Esophagus (tissue), 2 donors: ENCODE measurements around the gene PGM1. TPM values are rescaled to one million over a fixed set of nuclear protein-coding genes. Genes with fewer than 3 reads are reported as not detected.
A peak's percentile ranks its signal among the peaks of the same experiment; 100 is the strongest.

Source experiments
- H3K27ac ChIP-seq, 2 donors: one replicate each; pipeline ENCODE4 v1.5.1; 2013; ENCODE audit warnings: low read depth in 2 of 2, mild to moderate bottlenecking in 2 of 2, inconsistent platforms in 1 of 2, low read length in 1 of 2, moderate library complexity in 1 of 2
- H3K27me3 ChIP-seq, 2 donors: one replicate each; pipeline ENCODE4 v1.6.1; 2013; ENCODE audit warnings: low read length in 2 of 2, control low read depth in 1 of 2, mild to moderate bottlenecking in 1 of 2; ENCODE audit not compliant: insufficient read depth in 2 of 2, control insufficient read depth in 1 of 2
- H3K36me3 ChIP-seq, 2 donors: one replicate each; pipeline ENCODE4 v1.6.1; 2013; ENCODE audit warnings: low read length in 1 of 2; ENCODE audit not compliant: control insufficient read depth in 2 of 2, insufficient read depth in 2 of 2
- H3K4me1 ChIP-seq, 2 donors: one replicate each; pipeline ENCODE4 v1.6.1; 2013; ENCODE audit warnings: low read length in 1 of 2; ENCODE audit not compliant: control insufficient read depth in 2 of 2, insufficient read depth in 2 of 2
- H3K4me3 ChIP-seq, 2 donors: one replicate each; pipeline ENCODE4 v1.5.1; 2013; ENCODE audit warnings: low read length in 2 of 2, mild to moderate bottlenecking in 2 of 2, low read depth in 1 of 2, moderate library complexity in 1 of 2
- H3K9me3 ChIP-seq, 2 donors: one replicate each; pipeline ENCODE4 v1.6.1; 2013; ENCODE audit warnings: mild to moderate bottlenecking in 2 of 2, low read depth in 1 of 2, low read length in 1 of 2, moderate library complexity in 1 of 2; ENCODE audit not compliant: control insufficient read depth in 2 of 2, insufficient read depth in 1 of 2
- WGBS, 2 donors: extraction: QIAGEN DNeasy Blood & Tissue Kit; methylation state at CpG; one replicate each; pipeline ENCODE4 v1.1.7; 2013; 5-methylcytosine and 5-hydroxymethylcytosine counted together
- polyA plus RNA-seq, 2 donors: library from polyadenylated mRNA; stranded (reverse); fragments of 200-250 nt; gene quantifications; one replicate each; pipeline ENCODE4 v1.2.3, GENCODE V29; 2013
- donor health status: healthy with polysubstance abuse.
- donor health status: Bipolar disorder and iron deficiency.

PGM1 gene
- polyA plus RNA-seq, 2 donors = 5.4 to 28.0 TPM

DNA sequence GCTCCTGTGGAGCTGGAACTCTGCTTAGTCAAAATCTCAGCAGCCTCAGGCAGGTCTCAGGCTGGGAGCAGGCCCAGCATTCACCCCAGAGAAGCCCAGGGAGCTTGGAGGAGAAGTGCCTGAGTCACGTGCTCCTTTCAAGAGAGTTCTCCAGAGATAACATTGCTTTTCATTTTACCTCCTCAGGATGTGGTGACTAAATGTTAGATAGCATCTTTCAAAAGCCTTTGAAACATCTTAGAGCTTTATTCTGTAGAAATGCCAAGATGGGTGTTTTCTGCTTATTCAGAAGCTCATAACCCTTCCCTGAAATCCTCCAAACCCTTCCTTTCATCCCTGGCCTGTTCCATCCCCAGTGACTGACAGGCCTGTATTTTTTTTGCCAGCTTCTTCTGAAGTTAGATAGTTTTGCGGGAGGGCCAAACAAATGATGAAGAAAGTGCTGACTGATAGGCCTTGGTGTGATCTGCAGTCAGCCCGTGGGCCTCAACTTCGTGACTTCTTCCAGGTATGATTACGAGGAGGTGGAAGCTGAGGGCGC, 58.0 kb downstream of the PGM1 start:
- 57 to 63% methylated on average over 6 of the region's 6 CpGs for WGBS, 2 donors
- H3K27me3 ChIP-seq = no peaks in the 10 kb centered on the region
- H3K27ac ChIP-seq = peak overlapping the region in 1 of 2 donors; percentile 29
- H3K4me1 ChIP-seq = no peaks in the 10 kb centered on the region
- no peak overlapping the region for H3K4me3 ChIP-seq
- peaks cover 14 to 15% of the 10 kb centered on the region in 2 donors for H3K36me3 ChIP-seq
- H3K9me3 ChIP-seq = no peaks in the 10 kb centered on the region

DNA sequence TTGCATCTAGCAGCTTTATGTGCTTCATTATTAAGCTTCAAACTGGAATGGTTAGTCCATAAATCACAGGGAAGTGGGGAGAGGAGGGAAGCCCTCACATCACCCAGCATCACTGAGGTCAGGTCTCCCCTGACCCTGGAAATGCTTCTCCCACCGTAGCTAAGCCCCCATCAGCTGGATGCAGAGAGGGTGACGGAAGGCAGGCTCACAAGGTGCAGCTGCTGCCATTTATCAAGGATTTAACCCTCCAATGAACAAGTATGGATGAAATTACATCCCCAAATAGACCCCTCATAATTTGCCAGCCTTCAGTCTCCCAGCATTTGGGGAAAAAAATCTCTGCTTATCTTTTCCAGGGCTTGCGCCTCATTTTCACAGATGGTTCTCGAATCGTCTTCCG, 60.8 kb downstream of the PGM1 start:
- Histone ChIP-seq H3K4me1 (no peaks in the 10 kb centered on the region), H3K9me3 (no peaks in the 10 kb centered on the region), H3K4me3 (no peak overlapping the region), H3K36me3 (peaks cover 8 to 14% of the 10 kb centered on the region in 2 donors), H3K27me3 (no peaks in the 10 kb centered on the region), H3K27ac (no peak overlapping the region)
- WGBS, 2 donors = 93 to 96% methylated on average over 6 of the region's 6 CpGs

DNA sequence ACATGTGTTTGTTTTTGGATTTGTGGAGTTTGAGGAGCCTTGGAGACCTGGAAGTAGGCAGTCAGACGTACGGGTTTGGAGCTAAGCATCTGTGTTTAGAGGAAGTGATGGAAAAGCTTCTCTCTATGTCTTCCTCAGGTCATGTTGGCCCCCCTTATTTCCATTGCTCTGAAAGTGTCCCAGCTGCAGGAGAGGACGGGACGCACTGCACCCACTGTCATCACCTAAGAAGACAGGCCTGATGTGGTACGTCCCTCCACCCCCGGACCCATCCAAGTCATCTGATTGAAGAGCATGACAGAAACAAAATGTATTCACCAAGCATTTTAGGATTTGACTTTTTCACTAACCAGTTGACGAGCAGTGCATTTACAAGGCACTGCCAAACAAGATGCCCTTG, 66.2 kb downstream of the PGM1 start:
- Histone ChIP-seq H3K27ac (no peak overlapping the region), H3K36me3 (peaks cover 3 to 5% of the 10 kb centered on the region in 2 donors), H3K4me3 (no peak overlapping the region), H3K27me3 (no peaks in the 10 kb centered on the region), H3K9me3 (no peaks in the 10 kb centered on the region), H3K4me1 (peaks cover 2 to 4% of the 10 kb centered on the region in 2 donors)
- 92 to 97% methylated on average over 7 of the region's 7 CpGs for WGBS, 2 donors

DNA sequence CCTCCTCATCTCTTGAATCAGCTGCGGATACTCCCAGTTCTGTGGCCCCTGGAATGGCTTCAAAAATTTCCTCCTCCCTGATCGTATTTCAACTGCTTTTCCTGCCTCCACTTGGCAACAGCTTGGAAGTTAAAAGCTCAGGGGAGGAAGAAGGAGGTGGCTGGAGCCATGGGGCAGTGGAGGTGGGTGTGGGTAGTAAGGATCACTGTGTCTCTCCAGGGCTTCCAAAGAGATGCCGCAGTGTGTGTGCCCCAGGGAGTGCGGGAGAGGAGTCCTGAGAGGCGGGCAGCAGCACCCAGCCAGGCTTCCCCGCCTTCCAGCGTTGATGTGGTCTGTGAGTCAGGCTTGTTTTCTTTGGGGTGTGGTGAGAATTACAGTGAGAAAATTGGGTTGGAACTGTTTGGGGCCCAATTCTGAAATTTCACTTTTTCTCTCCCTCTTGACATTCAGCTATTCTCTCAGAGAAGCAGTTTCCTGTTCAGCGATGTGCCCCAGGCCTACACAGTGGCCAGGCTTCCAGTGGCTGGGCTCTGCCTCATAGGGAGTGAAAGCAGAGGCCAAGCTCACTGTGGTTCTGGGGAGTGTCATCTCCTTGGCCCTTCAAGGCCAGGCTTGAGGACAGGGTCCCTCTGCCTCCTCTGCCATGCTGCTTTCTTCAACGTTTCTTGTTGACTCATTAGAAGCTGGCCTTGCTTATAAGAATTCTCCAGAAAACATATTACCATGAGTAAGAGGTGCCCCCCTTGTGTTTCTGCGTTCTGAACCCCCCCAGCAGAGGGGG, 69.0 kb downstream of the PGM1 start:
- peaks cover 2 to 4% of the 10 kb centered on the region in 2 donors for H3K4me1 ChIP-seq
- H3K4me3 ChIP-seq = no peak overlapping the region
- no peaks in the 10 kb centered on the region for H3K9me3 ChIP-seq
- H3K36me3 ChIP-seq = no peaks in the 10 kb centered on the region
- H3K27ac ChIP-seq = peak overlapping the region; percentile 89 to 91
- WGBS, 2 donors = 40 to 57% methylated on average over 10 of the region's 10 CpGs
- H3K27me3 ChIP-seq = no peaks in the 10 kb centered on the region

DNA sequence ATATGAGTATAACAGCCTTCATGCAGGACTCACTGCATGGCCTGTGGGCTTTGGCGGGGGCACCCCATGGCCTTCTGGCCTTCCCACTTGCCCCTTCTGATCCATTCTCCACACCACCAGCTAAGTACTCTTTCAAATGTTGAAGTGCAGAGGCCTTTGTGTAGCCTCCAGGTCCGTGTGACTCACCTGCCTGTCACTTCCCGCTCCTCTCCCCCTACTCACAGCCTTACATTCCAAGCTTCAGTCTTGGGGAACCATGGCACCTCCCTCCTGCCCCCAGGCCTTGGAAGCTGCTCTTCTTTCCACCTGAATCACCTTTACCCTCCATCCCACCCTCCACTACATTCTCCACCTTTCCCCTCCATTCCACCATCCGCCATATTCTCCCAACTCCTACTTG, 69.6 kb downstream of the PGM1 start:
- no peak overlapping the region for H3K4me3 ChIP-seq
- WGBS, 2 donors = 62 to 72% methylated on average over 4 of the region's 4 CpGs
- no peaks in the 10 kb centered on the region for H3K27me3 ChIP-seq
- H3K4me1 ChIP-seq = peaks cover 2 to 4% of the 10 kb centered on the region in 2 donors
- H3K9me3 ChIP-seq = no peaks in the 10 kb centered on the region
- H3K36me3 ChIP-seq = no peaks in the 10 kb centered on the region
- H3K27ac ChIP-seq = peak overlapping the region; percentile 89 to 91

DNA sequence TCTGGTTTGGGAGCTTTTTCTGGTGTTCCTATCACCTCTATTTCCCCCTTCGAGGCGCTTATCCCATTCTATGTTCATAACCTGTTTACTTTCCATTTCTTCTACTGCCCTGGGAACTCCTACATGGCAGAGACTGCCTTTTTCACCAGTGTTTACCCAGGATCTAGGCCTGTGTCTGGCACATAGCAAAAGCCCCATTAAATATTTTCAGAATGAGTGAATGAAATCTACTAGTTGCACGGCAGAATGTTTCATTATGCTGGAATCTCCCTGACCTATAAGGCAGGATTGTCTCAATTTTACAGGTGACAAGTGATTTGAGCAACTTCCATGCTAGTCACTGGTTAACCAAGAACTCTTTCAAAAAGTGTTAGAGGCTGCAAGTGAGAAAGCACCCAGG, 70.1 kb downstream of the PGM1 start:
- H3K27ac ChIP-seq = peak overlapping the region; percentile 89 to 91
- no peaks in the 10 kb centered on the region for H3K9me3 ChIP-seq
- no peaks in the 10 kb centered on the region for H3K27me3 ChIP-seq
- no peaks in the 10 kb centered on the region for H3K36me3 ChIP-seq
- H3K4me1 ChIP-seq = peaks cover 2 to 4% of the 10 kb centered on the region in 2 donors
- WGBS, 2 donors = 64 to 70% methylated on average over 3 of the region's 3 CpGs
- no peak overlapping the region for H3K4me3 ChIP-seq

DNA sequence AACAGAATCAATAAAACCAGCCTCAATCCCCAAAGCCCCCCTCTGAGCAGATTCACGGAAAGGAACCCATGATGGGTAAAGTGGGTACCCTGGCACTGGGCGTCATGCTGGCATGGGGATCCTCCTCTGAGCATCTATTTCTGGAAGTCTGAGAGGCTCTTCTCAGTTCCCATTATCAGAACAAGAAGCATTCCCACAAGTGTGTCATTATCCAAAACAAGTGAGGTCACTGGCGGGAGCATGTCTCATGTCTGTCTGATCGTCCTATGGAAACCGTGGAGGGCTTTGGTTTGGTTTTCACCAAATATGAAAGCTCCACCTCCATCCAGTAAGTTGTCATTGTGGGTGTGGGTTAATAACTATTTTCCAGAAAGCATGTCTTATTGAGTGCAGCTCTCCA, 70.7 kb downstream of the PGM1 start:
- WGBS, 2 donors = 93 to 96% methylated on average over 5 of the region's 5 CpGs
- no peak overlapping the region for H3K4me3 ChIP-seq
- H3K9me3 ChIP-seq = no peaks in the 10 kb centered on the region
- H3K36me3 ChIP-seq = no peaks in the 10 kb centered on the region
- H3K27ac ChIP-seq = peak overlapping the region in 1 of 2 donors; percentile 16
- H3K4me1 ChIP-seq = peaks cover 2 to 4% of the 10 kb centered on the region in 2 donors
- no peaks in the 10 kb centered on the region for H3K27me3 ChIP-seq

DNA sequence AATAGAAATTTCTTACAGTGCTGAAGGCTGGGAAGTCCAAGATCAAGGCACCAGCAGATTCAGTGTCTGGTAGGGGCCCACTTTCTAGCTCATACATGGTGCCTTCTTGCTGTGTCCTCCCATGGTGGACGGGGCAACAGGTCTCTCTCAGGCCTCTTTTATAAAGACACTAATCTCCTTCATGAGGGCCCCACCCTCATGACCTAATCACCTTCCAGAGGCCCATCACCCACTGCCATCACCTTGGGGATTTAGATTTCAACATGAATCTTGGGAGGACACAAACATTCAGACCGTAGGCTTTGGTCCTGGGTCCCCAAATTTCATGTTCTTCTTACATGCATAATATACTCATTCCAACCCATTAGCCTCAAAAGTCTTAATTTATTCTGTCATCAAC, 71.5 kb downstream of the PGM1 start:
- peaks cover 2 to 9% of the 10 kb centered on the region in 2 donors for H3K4me1 ChIP-seq
- H3K27me3 ChIP-seq = no peaks in the 10 kb centered on the region
- WGBS, 2 donors = 80 to 89% methylated on average over 2 of the region's 2 CpGs
- peak overlapping the region; percentile 47 to 71 for H3K27ac ChIP-seq
- H3K4me3 ChIP-seq = no peak overlapping the region
- no peaks in the 10 kb centered on the region for H3K36me3 ChIP-seq
- no peaks in the 10 kb centered on the region for H3K9me3 ChIP-seq

DNA sequence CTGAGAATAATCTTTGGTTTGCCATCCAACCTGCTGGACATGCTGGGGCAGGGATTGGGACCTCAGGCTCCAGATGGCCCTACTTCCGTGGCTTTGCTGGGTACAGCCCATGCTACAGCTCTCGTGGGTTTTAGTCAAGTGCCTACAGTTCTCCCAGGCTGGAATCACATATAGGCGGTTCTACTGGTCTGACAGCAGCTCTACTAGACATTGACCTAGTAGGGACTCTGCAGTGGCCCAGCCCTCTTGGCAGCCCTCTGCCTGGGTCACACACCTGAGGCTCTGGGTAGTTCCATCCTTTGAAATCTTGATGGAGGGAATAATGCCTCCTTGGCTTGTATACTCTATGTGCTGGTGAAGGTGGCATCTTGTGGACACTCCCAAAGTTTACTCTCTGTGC, 72.2 kb downstream of the PGM1 start:
- WGBS, 2 donors = 67 to 84% methylated on average over 3 of the region's 3 CpGs
- Histone ChIP-seq H3K27me3 (no peaks in the 10 kb centered on the region), H3K9me3 (no peaks in the 10 kb centered on the region), H3K4me3 (no peak overlapping the region), H3K36me3 (no peaks in the 10 kb centered on the region), H3K4me1 (peaks cover 2 to 14% of the 10 kb centered on the region in 2 donors), H3K27ac (peak overlapping the region; percentile 63 to 71)

DNA sequence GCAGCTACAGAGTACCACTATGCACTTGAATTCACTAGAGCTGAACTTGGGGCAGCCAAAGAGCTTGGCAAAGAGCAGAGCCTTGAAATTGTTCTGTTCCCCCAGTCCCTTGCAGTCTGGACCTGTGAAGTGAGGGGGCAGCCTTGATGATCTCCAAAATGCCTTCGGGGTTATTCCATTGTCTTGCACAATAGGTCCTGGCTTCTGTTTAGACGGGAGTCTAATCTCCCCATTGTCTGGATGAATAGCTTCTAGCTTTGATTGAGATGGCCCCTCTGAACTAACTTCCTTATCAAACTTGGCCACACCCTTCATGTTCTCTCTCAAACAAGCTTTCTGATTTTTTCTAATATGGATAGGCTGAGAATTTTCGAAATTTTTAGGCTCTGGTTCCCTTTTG, 72.6 kb downstream of the PGM1 start:
- no peaks in the 10 kb centered on the region for H3K27me3 ChIP-seq
- WGBS, 2 donors = 57 to 66% methylated on average over 3 of the region's 3 CpGs
- H3K27ac ChIP-seq = peak overlapping the region; percentile 63 to 71
- no peak overlapping the region for H3K4me3 ChIP-seq
- H3K9me3 ChIP-seq = no peaks in the 10 kb centered on the region
- no peaks in the 10 kb centered on the region for H3K36me3 ChIP-seq
- peaks cover 2 to 14% of the 10 kb centered on the region in 2 donors for H3K4me1 ChIP-seq
